Trophoblast cell (in vitro differentiated cells and primary cell): ENCODE results near the gene GIGYF2.

Experiments
- DNase-seq, 2 donors: peaks; one replicate each; pipeline ENCODE4 v3.0.0-alpha.2; 2016
- H2AFZ ChIP-seq: 2 replicates; pipeline ENCODE4 v1.6.1; 2013; ENCODE audit warnings: low read length, moderate library complexity, mild to moderate bottlenecking; ENCODE audit not compliant: insufficient read depth, poor library complexity
- H2AK5ac ChIP-seq: 2 replicates; pipeline ENCODE4 v1.6.1; 2013; ENCODE audit warnings: mild to moderate bottlenecking, low read length
- H2BK120ac ChIP-seq: 2 replicates; pipeline ENCODE4 v1.6.1; 2013; ENCODE audit warnings: low read length, mild to moderate bottlenecking, moderate library complexity; ENCODE audit not compliant: insufficient read depth, poor library complexity
- H2BK12ac ChIP-seq: 2 replicates; pipeline ENCODE4 v1.6.1; 2013; ENCODE audit warnings: mild to moderate bottlenecking, low read length, moderate library complexity
- H2BK5ac ChIP-seq: 2 replicates; pipeline ENCODE4 v1.6.1; 2013; ENCODE audit warnings: low read length, low read depth, moderate library complexity, mild to moderate bottlenecking; ENCODE audit not compliant: poor library complexity
- H3K14ac ChIP-seq: 2 replicates; pipeline ENCODE4 v1.6.1; 2013; ENCODE audit warnings: mild to moderate bottlenecking, low read length
- H3K18ac ChIP-seq: 2 replicates; pipeline ENCODE4 v1.6.1; 2013; ENCODE audit warnings: mild to moderate bottlenecking, low read length
- H3K23ac ChIP-seq: 2 replicates; pipeline ENCODE4 v1.6.1; 2013; ENCODE audit warnings: low read length
- H3K27ac ChIP-seq: 2 replicates; pipeline ENCODE4 v1.5.1; 2013; ENCODE audit warnings: low read depth, mild to moderate bottlenecking, inconsistent platforms, low read length, moderate library complexity
- H3K27me3 ChIP-seq: 2 replicates; pipeline ENCODE4 v1.6.1; 2013; ENCODE audit warnings: inconsistent platforms, mild to moderate bottlenecking, low read length, moderate library complexity; ENCODE audit not compliant: insufficient read depth
- H3K36me3 ChIP-seq, 2 experiments: 1 replicate in 1 of 2; 2 replicates in 1 of 2; pipeline ENCODE4 v1.6.1; 2013; ENCODE audit warnings: low read length in 2 of 2, mild to moderate bottlenecking in 2 of 2, moderate library complexity in 1 of 2; ENCODE audit not compliant: insufficient read depth in 2 of 2, control insufficient read depth in 1 of 2
- H3K4ac ChIP-seq: 2 replicates; pipeline ENCODE4 v1.6.1; 2013; ENCODE audit warnings: low read depth, mild to moderate bottlenecking, low read length, moderate library complexity
- H3K4me1 ChIP-seq, 2 experiments: 1 replicate in 1 of 2; 2 replicates in 1 of 2; pipeline ENCODE4 v1.6.1; 2013; ENCODE audit warnings: low read length in 2 of 2, mild to moderate bottlenecking in 2 of 2, moderate library complexity in 1 of 2; ENCODE audit not compliant: insufficient read depth in 2 of 2, control insufficient read depth in 1 of 2
- H3K4me2 ChIP-seq: 2 replicates; pipeline ENCODE4 v1.6.1; 2013; ENCODE audit warnings: inconsistent platforms, mild to moderate bottlenecking, low read length, moderate library complexity
- H3K4me3 ChIP-seq: 2 replicates; pipeline ENCODE4 v1.5.1; 2013; ENCODE audit warnings: mild to moderate bottlenecking, low read depth, low read length, inconsistent platforms
- H3K79me1 ChIP-seq: one replicate; pipeline ENCODE4 v1.6.1; 2013; ENCODE audit warnings: low read length
- H3K79me2 ChIP-seq: 2 replicates; pipeline ENCODE4 v1.6.1; 2013; ENCODE audit warnings: low read length, mild to moderate bottlenecking; ENCODE audit not compliant: control insufficient read depth, insufficient read depth, poor library complexity
- H3K9ac ChIP-seq: 2 replicates; pipeline ENCODE4 v1.6.1; 2013; ENCODE audit warnings: mild to moderate bottlenecking, low read length
- H3K9me3 ChIP-seq: 2 replicates; pipeline ENCODE4 v1.6.1; 2013; ENCODE audit warnings: low read depth, mild to moderate bottlenecking, control low read depth, inconsistent platforms, low read length; ENCODE audit not compliant: insufficient read depth
- H4K12ac ChIP-seq: 2 replicates; pipeline ENCODE4 v1.6.1; 2013; ENCODE audit warnings: low read depth, mild to moderate bottlenecking, low read length, moderate library complexity
- H4K8ac ChIP-seq: 2 replicates; pipeline ENCODE4 v1.6.1; 2013; ENCODE audit warnings: low read depth, mild to moderate bottlenecking, low read length, moderate library complexity
- H4K91ac ChIP-seq: one replicate; pipeline ENCODE4 v1.6.1; 2013; ENCODE audit warnings: low read depth, mild to moderate bottlenecking, low read length, moderate library complexity
- WGBS: extraction: QIAGEN DNeasy Blood & Tissue Kit; methylation state at CpG from one replicate; pipeline ENCODE4 v1.1.7; 2013; ENCODE audit warnings: missing lambda C conversion rate; ENCODE audit not compliant: insufficient read length, insufficient coverage; ENCODE audit errors: extremely low coverage; 5-methylcytosine and 5-hydroxymethylcytosine counted together

Gene GIGYF2

GRCh38 chr2:232816657-232817056, 119.5 kb downstream of the GIGYF2 start:
- Histone ChIP-seq H3K4me1 (no peaks in the 10 kb centered on the region), H3K4me3 (no peak overlapping the region), H3K18ac (no peak overlapping the region), H2AK5ac (no peak overlapping the region), H3K9ac (no peak overlapping the region), H3K4me2 (no peak overlapping the region), H3K27me3 (no peaks in the 10 kb centered on the region), H3K27ac (no peak overlapping the region), H3K23ac (no peak overlapping the region), H4K12ac (no peak overlapping the region), H3K14ac (no peak overlapping the region), H3K79me1 (no peaks in the 10 kb centered on the region), H4K91ac (no peak overlapping the region), H3K36me3 (peaks cover 17 to 28% of the 10 kb centered on the region in 2 experiments), H3K4ac (no peak overlapping the region), H2BK120ac (no peak overlapping the region), H4K8ac (no peak overlapping the region), H3K9me3 (no peaks in the 10 kb centered on the region), H3K79me2 (no peaks in the 10 kb centered on the region), H2AFZ (no peak overlapping the region), H2BK5ac (no peak overlapping the region), H2BK12ac (no peak overlapping the region)
- WGBS = no CpG with 5 or more reads among the region's 10 CpGs
- DNase-seq = no peak

GRCh38 chr2:232817756-232818155, 120.6 kb downstream of the GIGYF2 start:
- Histone ChIP-seq H4K8ac (no peak overlapping the region), H2AK5ac (no peak overlapping the region), H4K12ac (no peak overlapping the region), H3K23ac (no peak overlapping the region), H3K27me3 (no peaks in the 10 kb centered on the region), H3K4me2 (no peak overlapping the region), H3K4me1 (no peaks in the 10 kb centered on the region), H3K4me3 (no peak overlapping the region), H2BK5ac (no peak overlapping the region), H2BK12ac (no peak overlapping the region), H3K4ac (no peak overlapping the region), H3K9ac (no peak overlapping the region), H3K79me2 (no peaks in the 10 kb centered on the region), H4K91ac (no peak overlapping the region), H2BK120ac (no peak overlapping the region), H3K9me3 (no peaks in the 10 kb centered on the region), H2AFZ (no peak overlapping the region), H3K27ac (no peak overlapping the region), H3K18ac (no peak overlapping the region), H3K79me1 (no peaks in the 10 kb centered on the region), H3K36me3 (peaks cover 18 to 28% of the 10 kb centered on the region in 2 experiments), H3K14ac (no peak overlapping the region)
- WGBS = no CpG with 5 or more reads among the region's 3 CpGs
- no peak for DNase-seq

- no peaks in the 10 kb centered on the region for H3K27me3 ChIP-seq
- H4K12ac ChIP-seq = no peak overlapping the region
- H4K91ac ChIP-seq = no peak overlapping the region
- no peak overlapping the region for H3K27ac ChIP-seq
- H3K9me3 ChIP-seq = no peaks in the 10 kb centered on the region
- H3K14ac ChIP-seq = no peak overlapping the region
- H3K79me2 ChIP-seq = no peaks in the 10 kb centered on the region
- no peak overlapping the region for H2AK5ac ChIP-seq
- H2BK12ac ChIP-seq = no peak overlapping the region
- no peak overlapping the region for H2AFZ ChIP-seq
- no peak overlapping the region for H3K4me3 ChIP-seq
- peaks cover 14 to 42% of the 10 kb centered on the region in 2 experiments for H3K36me3 ChIP-seq
- H2BK5ac ChIP-seq = no peak overlapping the region
- no peak overlapping the region for H3K4ac ChIP-seq
- H2BK120ac ChIP-seq = no peak overlapping the region
- H3K79me1 ChIP-seq = no peaks in the 10 kb centered on the region
- no peak overlapping the region for H3K9ac ChIP-seq
- no peak for DNase-seq
- no peaks in the 10 kb centered on the region for H3K4me1 ChIP-seq
- H4K8ac ChIP-seq = no peak overlapping the region
- no peak overlapping the region for H3K18ac ChIP-seq
- WGBS = no CpG with 5 or more reads among the region's 3 CpGs
- no peak overlapping the region for H3K23ac ChIP-seq
- no peak overlapping the region for H3K4me2 ChIP-seq
Observed at GRCh38 chr2:232829988-232830387, 132.9 kb downstream of the GIGYF2 start.

- H2BK5ac ChIP-seq = no peak overlapping the region
- H4K8ac ChIP-seq = no peak overlapping the region
- no peak overlapping the region for H2AK5ac ChIP-seq
- no peaks in the 10 kb centered on the region for H3K4me1 ChIP-seq
- no peak overlapping the region for H3K14ac ChIP-seq
- H3K4me2 ChIP-seq = no peak overlapping the region
- no peak overlapping the region for H3K4ac ChIP-seq
- no peaks in the 10 kb centered on the region for H3K27me3 ChIP-seq
- no peak overlapping the region for H4K12ac ChIP-seq
- H3K79me2 ChIP-seq = no peaks in the 10 kb centered on the region
- H2AFZ ChIP-seq = no peak overlapping the region
- no peak for DNase-seq
- H2BK12ac ChIP-seq = no peak overlapping the region
- H3K23ac ChIP-seq = no peak overlapping the region
- no peak overlapping the region for H3K9ac ChIP-seq
- no peaks in the 10 kb centered on the region for H3K9me3 ChIP-seq
- H3K36me3 ChIP-seq = peaks cover 17 to 45% of the 10 kb centered on the region in 2 experiments
- H3K18ac ChIP-seq = no peak overlapping the region
- no peak overlapping the region for H4K91ac ChIP-seq
- no peak overlapping the region for H3K4me3 ChIP-seq
- no peak overlapping the region for H2BK120ac ChIP-seq
- no peaks in the 10 kb centered on the region for H3K79me1 ChIP-seq
- no CpG with 5 or more reads among the region's 3 CpGs for WGBS
- H3K27ac ChIP-seq = no peak overlapping the region
Observed at GRCh38 chr2:232831496-232831895, 134.4 kb downstream of the GIGYF2 start.
